HG02884 (cell line): ENCODE results near the gene TIMM10.
A peak's percentile ranks its signal among the peaks of the same experiment; 100 is the strongest.

Source experiments
- ATAC-seq: cut with Tn5 transposase; IDR thresholded peaks from one replicate; pipeline ENCODE4 v1.9.1; 2021; ENCODE audit warnings: mild to moderate bottlenecking, moderate library complexity; ENCODE audit not compliant: unreplicated experiment

Gene TIMM10

GRCh38 chr11:57508341-57509170 lies 22.0 kb downstream of the TIMM10 start:
- no peak for ATAC-seq

- no peak for ATAC-seq
Measured at GRCh38 chr11:57506522-57506921, 24.0 kb downstream of the TIMM10 start.

- no peak for ATAC-seq
Measured at GRCh38 chr11:57504511-57504910, 26.0 kb downstream of the TIMM10 start.

GRCh38 chr11:57502870-57503269 lies 27.7 kb downstream of the TIMM10 start:
- ATAC-seq, result no peak

GRCh38 chr11:57502376-57502775 lies 28.2 kb downstream of the TIMM10 start:
- no peak for ATAC-seq

GRCh38 chr11:57501953-57502352 lies 28.6 kb downstream of the TIMM10 start:
- no peak for ATAC-seq

GRCh38 chr11:57500926-57501325 lies 29.6 kb downstream of the TIMM10 start:
- ATAC-seq, result no peak

GRCh38 chr11:57500515-57500914 lies 30.0 kb downstream of the TIMM10 start:
- no peak for ATAC-seq

- no peak for ATAC-seq
Measured at GRCh38 chr11:57499983-57500461, 30.5 kb downstream of the TIMM10 start.

GRCh38 chr11:57499413-57499982 lies 31.1 kb downstream of the TIMM10 start:
- ATAC-seq, result peak; percentile 100

GRCh38 chr11:57498540-57498939 lies 32.0 kb downstream of the TIMM10 start:
- ATAC-seq, result no peak

GRCh38 chr11:57497303-57498247 lies 33.0 kb downstream of the TIMM10 start:
- ATAC-seq, result no peak

GRCh38 chr11:57496109-57496820 lies 34.3 kb downstream of the TIMM10 start:
- ATAC-seq, result no peak

GRCh38 chr11:57493507-57494503 lies 36.7 kb downstream of the TIMM10 start:
- ATAC-seq, result peak; percentile 77

- no peak for ATAC-seq
Measured at GRCh38 chr11:57491371-57492061, 39.0 kb downstream of the TIMM10 start.

GRCh38 chr11:57490456-57491248 lies 39.9 kb downstream of the TIMM10 start:
- no peak for ATAC-seq

- no peak for ATAC-seq
Measured at GRCh38 chr11:57487920-57488659, 42.5 kb downstream of the TIMM10 start.
